ENCODE results near the gene TRAPPC4.

DNA sequence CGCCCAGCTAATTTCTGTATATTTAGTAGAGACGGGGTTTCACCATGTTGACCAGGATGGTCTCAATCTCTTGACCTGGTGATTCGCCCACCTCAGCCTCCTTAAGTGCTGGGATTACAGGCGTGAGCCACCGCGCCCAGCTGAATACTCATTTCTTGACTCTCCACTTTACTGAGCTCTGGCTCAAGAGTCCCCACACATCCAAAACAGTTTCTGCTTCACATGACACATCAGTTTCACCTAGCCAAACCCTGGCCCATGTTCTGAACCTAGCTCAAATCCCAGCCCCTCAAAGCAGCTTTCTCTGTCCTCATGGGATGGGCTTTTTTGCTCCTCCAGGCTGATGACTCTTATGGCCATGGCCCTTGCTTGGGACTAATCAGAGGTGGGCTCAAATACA lies 28.6 kb downstream of the TRAPPC4 start:
- TF ChIP-seq, protein P1, sequence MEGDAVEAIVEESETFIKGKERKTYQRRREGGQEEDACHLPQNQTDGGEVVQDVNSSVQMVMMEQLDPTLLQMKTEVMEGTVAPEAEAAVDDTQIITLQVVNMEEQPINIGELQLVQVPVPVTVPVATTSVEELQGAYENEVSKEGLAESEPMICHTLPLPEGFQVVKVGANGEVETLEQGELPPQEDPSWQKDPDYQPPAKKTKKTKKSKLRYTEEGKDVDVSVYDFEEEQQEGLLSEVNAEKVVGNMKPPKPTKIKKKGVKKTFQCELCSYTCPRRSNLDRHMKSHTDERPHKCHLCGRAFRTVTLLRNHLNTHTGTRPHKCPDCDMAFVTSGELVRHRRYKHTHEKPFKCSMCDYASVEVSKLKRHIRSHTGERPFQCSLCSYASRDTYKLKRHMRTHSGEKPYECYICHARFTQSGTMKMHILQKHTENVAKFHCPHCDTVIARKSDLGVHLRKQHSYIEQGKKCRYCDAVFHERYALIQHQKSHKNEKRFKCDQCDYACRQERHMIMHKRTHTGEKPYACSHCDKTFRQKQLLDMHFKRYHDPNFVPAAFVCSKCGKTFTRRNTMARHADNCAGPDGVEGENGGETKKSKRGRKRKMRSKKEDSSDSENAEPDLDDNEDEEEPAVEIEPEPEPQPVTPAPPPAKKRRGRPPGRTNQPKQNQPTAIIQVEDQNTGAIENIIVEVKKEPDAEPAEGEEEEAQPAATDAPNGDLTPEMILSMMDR (IDR thresholded peaks at IDR 0.05): no peak
- no peak for TF ChIP-seq POLR2A (IDR thresholded peaks at IDR 0.05)
